Measurements from ENCODE around the gene SPACDR. TPM values are rescaled to one million over a fixed set of nuclear protein-coding genes. Genes with fewer than 3 reads are reported as not detected.

Gene SPACDR
- total RNA-seq, 2 experiments from 2014 or later: 3.5 to 3.9 TPM

DNA sequence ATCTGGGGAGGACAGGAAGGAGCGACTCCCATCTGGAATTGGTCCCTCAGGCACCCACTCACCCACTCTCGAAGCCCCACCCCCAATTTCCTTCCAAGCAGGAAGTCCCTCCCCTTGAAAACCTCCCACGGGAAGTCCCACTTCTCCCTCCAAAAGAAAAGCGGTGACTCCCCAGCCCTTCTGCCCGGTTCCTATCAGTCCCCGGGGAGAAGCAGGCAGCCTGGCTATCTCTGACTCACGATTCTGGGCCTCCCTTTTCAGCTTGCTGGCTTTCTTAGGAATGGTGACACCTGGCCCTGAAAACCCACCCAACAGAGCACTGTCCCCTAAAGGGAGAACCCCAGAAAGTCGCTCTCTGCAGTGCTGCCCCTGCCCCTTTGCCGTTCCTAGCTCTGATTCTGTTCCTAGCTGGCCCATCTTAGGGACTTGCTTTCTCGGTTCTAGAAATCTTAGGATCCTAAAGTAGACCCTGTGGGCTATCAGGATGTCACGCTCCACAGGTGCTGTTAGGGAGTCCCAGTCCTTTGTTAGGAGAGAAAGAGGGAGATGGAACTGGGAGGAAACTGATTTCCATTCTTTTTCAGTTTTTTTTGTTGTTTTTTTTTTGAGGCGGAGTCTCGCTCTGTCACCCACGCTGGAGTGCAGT is 8.9 kb upstream of the SPACDR start:
- peaks cover 30% of the 10 kb centered on the region for H3K36me3 Mint-ChIP-seq
- intact Hi-C loops (cut with micrococcal nuclease): loop anchor here (10.0 kb wide), 1 partner anchor 382 kb away; the partner anchor contains the start of gene SLC12A9
- peak; percentile 37 for DNase-seq
- no peaks in the 10 kb centered on the region for H3K9me3 Mint-ChIP-seq
- POLR2A ChIA-PET: interaction anchor here (1.3 kb wide), 1 partner anchor 38 kb away, joined by 4 read pairs; no protein-coding TSS in a partner anchor
- CTCF ChIA-PET: interaction anchor here (0.6 to 9.7 kb wide), 4 partner anchors 10 to 219 kb away, joined by 3 to 104 read pairs (median 8); partner anchors contain the start of gene NYAP1
- peaks cover 53% of the 10 kb centered on the region for H3K4me1 Mint-ChIP-seq (ENCODE audit: low read depth)
- H3K27ac Mint-ChIP-seq: peak overlapping the region; percentile 77
- H3K27me3 Mint-ChIP-seq: no peaks in the 10 kb centered on the region
- H3K4me3 Mint-ChIP-seq: no peak overlapping the region

DNA sequence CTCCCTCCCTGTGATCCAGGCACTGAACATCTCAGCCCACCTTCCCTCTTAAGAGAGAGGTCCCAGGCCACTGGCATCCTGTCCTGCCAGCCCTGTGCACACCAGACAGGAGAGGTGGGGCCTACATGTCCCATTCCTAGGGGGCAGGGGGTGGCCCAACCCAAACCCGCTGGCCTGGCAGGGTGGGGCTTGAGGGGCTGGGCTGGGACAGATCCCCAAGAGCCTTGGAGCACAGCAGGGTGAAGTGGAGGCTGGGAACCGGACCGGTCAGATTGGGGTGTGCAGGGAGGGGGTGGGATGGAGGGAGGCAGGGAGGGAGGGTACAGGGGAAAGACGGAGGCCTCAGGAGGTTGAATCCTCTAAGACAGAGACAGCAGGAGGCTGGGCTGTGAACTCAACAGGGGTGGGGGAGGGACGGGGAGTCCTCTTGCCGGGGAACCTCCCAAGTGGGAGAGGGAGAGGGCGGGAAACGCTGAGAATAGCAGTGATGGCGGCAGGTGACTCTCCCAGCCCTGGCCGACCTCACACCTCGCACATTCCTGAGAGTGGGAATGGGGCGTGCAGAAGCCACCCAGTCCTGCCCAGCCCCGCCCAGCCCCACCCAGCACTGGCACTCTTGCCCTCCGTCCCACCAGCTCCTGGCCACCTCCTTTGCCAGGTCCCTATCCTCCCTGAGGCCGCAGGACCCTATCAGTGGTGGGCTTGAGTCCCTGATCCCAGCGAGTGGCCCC is 8.2 kb upstream of the SPACDR start:
- POLR2A ChIA-PET: no interaction called here
- Mint-ChIP-seq H3K4me3 (no peak overlapping the region), H3K36me3 (peaks cover 31% of the 10 kb centered on the region), H3K9me3 (no peaks in the 10 kb centered on the region), H3K4me1 (ENCODE audit: low read depth) (peaks cover 53% of the 10 kb centered on the region), H3K27ac (peak overlapping the region; percentile 77), H3K27me3 (no peaks in the 10 kb centered on the region)
- CTCF ChIA-PET: interaction anchor here (1.5 to 9.7 kb wide), 2 partner anchors 90 to 220 kb away, joined by 4 to 104 read pairs; no protein-coding TSS in a partner anchor
- no peak for DNase-seq
- intact Hi-C loops (cut with micrococcal nuclease): loop anchor here (10.0 kb wide), 1 partner anchor 383 kb away; the partner anchor contains the start of gene SLC12A9

GRCh38 chr7:100471021-100471420 is 7.0 kb upstream of the SPACDR start:
- POLR2A ChIA-PET: no interaction called here
- H3K27ac Mint-ChIP-seq: no peak overlapping the region

GRCh38 chr7:100469227-100470044 is 5.4 kb upstream of the SPACDR start:
- H3K9me3 Mint-ChIP-seq: no peaks in the 10 kb centered on the region

More at GRCh38 chr7:100471021-100471420, 7.0 kb upstream of the SPACDR start:
- intact Hi-C loops (cut with micrococcal nuclease): loop anchor here (10.0 kb wide), 1 partner anchor 384 kb away; the partner anchor contains the start of gene SLC12A9
- H3K4me1 Mint-ChIP-seq (ENCODE audit: low read depth): peaks cover 41% of the 10 kb centered on the region
- no peak overlapping the region for H3K4me3 Mint-ChIP-seq
- peaks cover 29% of the 10 kb centered on the region for H3K36me3 Mint-ChIP-seq
- DNase-seq: no peak
- CTCF ChIA-PET: interaction anchor here (3.3 kb wide), 1 partner anchor 91 kb away, joined by 81 read pairs; no protein-coding TSS in a partner anchor
- H3K27me3 Mint-ChIP-seq: no peaks in the 10 kb centered on the region
- H3K9me3 Mint-ChIP-seq: no peaks in the 10 kb centered on the region

GRCh38 chr7:100467638-100468373 is 3.7 kb upstream of the SPACDR start:
- Mint-ChIP-seq H3K4me3 (no peak overlapping the region), H3K4me1 (ENCODE audit: low read depth) (peaks cover 12% of the 10 kb centered on the region), H3K27ac (no peak overlapping the region), H3K9me3 (no peaks in the 10 kb centered on the region), H3K36me3 (peaks cover 9% of the 10 kb centered on the region), H3K27me3 (no peaks in the 10 kb centered on the region)
- no peak for DNase-seq
- intact Hi-C loops (cut with micrococcal nuclease): no loop called here
- CTCF ChIA-PET: interaction anchor here (0.6 to 3.2 kb wide), 5 partner anchors 12 to 224 kb away, joined by 3 to 16 read pairs (median 11); partner anchors contain the start of gene TSC22D4
- POLR2A ChIA-PET: no interaction called here

More at GRCh38 chr7:100469227-100470044, 5.4 kb upstream of the SPACDR start:
- ChIA-PET POLR2A (interaction anchor here (0.6 to 0.7 kb wide), 3 partner anchors 24 to 358 kb away, joined by 3 to 5 read pairs (median 3); no protein-coding TSS in a partner anchor), CTCF (interaction anchor here (0.6 to 3.3 kb wide), 20 partner anchors 8 to 383 kb away, joined by 3 to 81 read pairs (median 6); partner anchors contain the start of genes FBXO24, LRCH4, NYAP1 and SLC12A9)
- Mint-ChIP-seq H3K27ac (peak overlapping the region; percentile 45), H3K4me3 (no peak overlapping the region), H3K4me1 (ENCODE audit: low read depth) (peaks cover 27% of the 10 kb centered on the region), H3K27me3 (no peaks in the 10 kb centered on the region), H3K36me3 (peaks cover 20% of the 10 kb centered on the region)
- DNase-seq: peak; percentile 88
- intact Hi-C loops (cut with micrococcal nuclease): loop anchor here (1.0 to 10.0 kb wide), 3 partner anchors 14 to 385 kb away; partner anchors contain the start of genes NYAP1 and SLC12A9

GRCh38 chr7:100466653-100467605 is 2.9 kb upstream of the SPACDR start:
- Mint-ChIP-seq H3K4me1 (ENCODE audit: low read depth) (peaks cover 9% of the 10 kb centered on the region), H3K27me3 (no peaks in the 10 kb centered on the region), H3K36me3 (peaks cover 9% of the 10 kb centered on the region), H3K9me3 (no peaks in the 10 kb centered on the region), H3K4me3 (no peak overlapping the region), H3K27ac (no peak overlapping the region)
- intact Hi-C loops (cut with micrococcal nuclease): no loop called here
- CTCF ChIA-PET: interaction anchor here (1.1 to 3.2 kb wide), 2 partner anchors 12 to 93 kb away, joined by 3 to 16 read pairs; no protein-coding TSS in a partner anchor
- POLR2A ChIA-PET: no interaction called here
- no peak for DNase-seq

DNA sequence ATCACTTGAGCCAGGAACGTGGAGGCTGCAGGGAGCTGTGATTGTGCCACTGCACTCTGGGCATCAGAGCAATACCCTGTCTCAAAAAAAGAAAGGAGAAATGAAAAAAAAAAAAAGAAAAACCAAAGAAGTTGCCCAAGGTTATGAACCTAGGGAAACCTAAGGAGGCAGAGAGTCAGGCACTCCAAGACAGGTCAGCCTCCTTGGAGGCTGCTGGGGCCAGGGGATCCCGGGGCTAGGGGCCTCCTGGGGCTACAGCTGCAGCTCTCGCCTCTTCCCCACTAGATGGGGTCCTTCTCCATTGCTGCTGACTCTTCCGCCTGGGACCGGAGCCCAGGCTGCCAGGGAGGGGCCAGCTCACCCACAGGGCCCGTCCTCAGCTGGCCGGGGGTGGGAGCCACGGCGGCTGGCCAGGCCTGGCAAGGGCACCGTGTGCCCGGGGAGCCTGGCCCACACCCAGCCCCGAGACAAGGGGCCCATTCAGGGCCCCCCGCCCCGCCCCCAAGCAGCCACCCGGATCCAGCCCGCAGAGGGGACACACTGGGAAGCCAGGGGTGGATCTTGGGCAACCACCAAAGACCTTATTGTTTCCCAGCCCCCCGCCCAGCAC is 1.7 kb upstream of the SPACDR start:
- intact Hi-C loops (cut with micrococcal nuclease): no loop called here
- no peaks in the 10 kb centered on the region for H3K9me3 Mint-ChIP-seq
- H3K27ac Mint-ChIP-seq: no peak overlapping the region
- H3K27me3 Mint-ChIP-seq: no peaks in the 10 kb centered on the region
- DNase-seq: no peak
- no peak overlapping the region for H3K4me3 Mint-ChIP-seq
- peaks cover 7% of the 10 kb centered on the region for H3K36me3 Mint-ChIP-seq
- ChIA-PET CTCF (interaction anchor here (1.0 to 3.2 kb wide), 4 partner anchors 26 to 99 kb away, joined by 3 to 16 read pairs (median 6); partner anchors contain the start of gene AGFG2), POLR2A (no interaction called here)
- peaks cover 9% of the 10 kb centered on the region for H3K4me1 Mint-ChIP-seq (ENCODE audit: low read depth)

- no peak overlapping the region for H3K4me3 Mint-ChIP-seq
- DNase-seq: no peak
- no peak overlapping the region for H3K27ac Mint-ChIP-seq
- intact Hi-C loops (cut with micrococcal nuclease): no loop called here
- no peaks in the 10 kb centered on the region for H3K9me3 Mint-ChIP-seq
- peaks cover 9% of the 10 kb centered on the region for H3K4me1 Mint-ChIP-seq (ENCODE audit: low read depth)
- H3K36me3 Mint-ChIP-seq: peaks cover 7% of the 10 kb centered on the region
- CTCF ChIA-PET: interaction anchor here (1.0 to 3.2 kb wide), 4 partner anchors 26 to 100 kb away, joined by 3 to 16 read pairs (median 6); partner anchors contain the start of gene AGFG2
- H3K27me3 Mint-ChIP-seq: no peaks in the 10 kb centered on the region
- POLR2A ChIA-PET: no interaction called here
Observed at GRCh38 chr7:100465299-100465698, 1.2 kb upstream of the SPACDR start.

DNA sequence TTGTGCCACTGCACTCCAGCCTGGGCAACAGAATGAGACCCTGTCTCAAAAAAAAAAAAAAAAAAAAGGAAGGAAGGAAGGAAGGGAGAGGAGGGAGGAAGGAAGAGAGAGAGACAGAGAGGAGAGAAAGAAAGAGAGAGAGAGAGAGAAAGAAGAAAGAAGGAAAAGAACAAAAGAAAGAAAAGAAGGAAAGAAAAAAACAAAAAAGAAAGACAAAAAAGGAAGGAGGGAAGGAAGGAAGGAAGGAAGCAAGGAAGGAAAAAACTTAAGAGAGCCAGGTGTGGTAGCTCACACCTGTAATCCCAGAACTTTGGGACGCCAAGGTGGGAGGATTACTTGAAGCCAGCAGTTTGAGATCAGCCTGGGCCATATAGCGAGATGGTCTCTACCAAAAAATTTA is 731 bp upstream of the SPACDR start:
- no peak for DNase-seq
- Mint-ChIP-seq H3K4me3 (no peak overlapping the region), H3K27ac (no peak overlapping the region), H3K4me1 (ENCODE audit: low read depth) (peaks cover 5% of the 10 kb centered on the region), H3K27me3 (no peaks in the 10 kb centered on the region), H3K9me3 (no peaks in the 10 kb centered on the region), H3K36me3 (peaks cover 7% of the 10 kb centered on the region)
- POLR2A ChIA-PET: no interaction called here
- intact Hi-C loops (cut with micrococcal nuclease): no loop called here
- CTCF ChIA-PET: interaction anchor here (1.1 to 3.2 kb wide), 2 partner anchors 74 to 95 kb away, joined by 3 to 16 read pairs; partner anchors contain the start of gene AGFG2

DNA sequence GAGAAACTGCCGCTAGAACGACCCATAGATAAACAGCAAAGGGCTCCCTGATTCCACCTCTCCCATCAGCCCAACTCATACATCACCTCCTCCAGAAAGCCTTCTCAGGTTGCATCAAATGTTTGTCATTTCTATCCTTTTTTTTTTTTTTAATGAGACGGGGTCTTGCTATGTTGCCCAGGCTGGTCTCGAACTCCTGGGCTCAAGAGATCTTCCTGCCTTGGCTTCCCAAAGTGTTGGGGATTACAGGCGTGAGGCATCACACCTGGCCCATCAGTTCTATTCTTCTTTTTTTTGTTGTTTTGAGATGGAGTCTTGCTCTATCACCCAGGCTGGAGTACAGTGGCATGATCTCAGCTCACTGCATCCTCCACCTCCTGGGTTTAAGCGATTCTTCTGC is 7.0 kb downstream of the SPACDR start:
- ChIA-PET POLR2A (no interaction called here), CTCF (interaction anchor here (0.6 kb wide), 1 partner anchor 71 kb away, joined by 3 read pairs; no protein-coding TSS in a partner anchor)
- no peaks in the 10 kb centered on the region for H3K27me3 Mint-ChIP-seq
- no peak overlapping the region for H3K27ac Mint-ChIP-seq
- intact Hi-C loops (cut with micrococcal nuclease): no loop called here
- no peaks in the 10 kb centered on the region for H3K9me3 Mint-ChIP-seq
- peaks cover 3% of the 10 kb centered on the region for H3K36me3 Mint-ChIP-seq
- H3K4me3 Mint-ChIP-seq: no peak overlapping the region
- H3K4me1 Mint-ChIP-seq (ENCODE audit: low read depth): peaks cover 16% of the 10 kb centered on the region
- no peak for DNase-seq
